Astrocyte (in vitro differentiated cells and primary cell): ENCODE results near the gene ATP8B1. TPM values are rescaled to one million over a fixed set of nuclear protein-coding genes. Genes with fewer than 3 reads are reported as not detected.

Experiments
- DNase-seq: peaks from one replicate; pipeline ENCODE4 v3.0.0-alpha.2; 2010; ENCODE audit warnings: low read depth
- FAIRE-seq: peaks from 2 replicates; lab custom pipeline; 2011; peaks lifted over from hg19 to GRCh38; lab: Jason Lieb, UNC
- H2AFZ ChIP-seq: 2 replicates; pipeline ENCODE4 v1.6.0; 2012; ENCODE audit warnings: low read depth, low read length, inconsistent platforms
- H3K27ac ChIP-seq: 2 replicates; pipeline ENCODE4 v1.5.1; 2011; ENCODE audit warnings: low read depth, low read length, inconsistent platforms
- H3K27me3 ChIP-seq: 2 replicates; pipeline ENCODE4 v1.6.0; 2011; ENCODE audit warnings: low read length, inconsistent platforms; ENCODE audit not compliant: insufficient read depth
- H3K36me3 ChIP-seq: 2 replicates; pipeline ENCODE4 v1.5.1; 2011; ENCODE audit warnings: low read length, inconsistent platforms; ENCODE audit not compliant: insufficient read depth
- H3K4me1 ChIP-seq: 2 replicates; pipeline ENCODE4 v1.5.1; 2011; ENCODE audit warnings: low read length, inconsistent platforms; ENCODE audit not compliant: insufficient read depth
- H3K4me2 ChIP-seq: 2 replicates; pipeline ENCODE4 v1.6.0; 2012; ENCODE audit warnings: low read length, inconsistent platforms
- H3K4me3 ChIP-seq: 2 replicates; pipeline ENCODE4 v1.5.1; 2011; ENCODE audit warnings: low read depth, mild to moderate bottlenecking, low read length, inconsistent platforms; ENCODE audit not compliant: insufficient read depth
- H3K79me2 ChIP-seq: 2 replicates; pipeline ENCODE4 v1.6.0; 2012; ENCODE audit warnings: mild to moderate bottlenecking, low read length, inconsistent platforms; ENCODE audit not compliant: insufficient read depth
- H3K9ac ChIP-seq: 2 replicates; pipeline ENCODE4 v1.6.0; 2012; ENCODE audit warnings: mild to moderate bottlenecking, low read length, inconsistent platforms
- H3K9me3 ChIP-seq: 2 replicates; pipeline ENCODE4 v1.5.1; 2012; ENCODE audit warnings: low read depth, mild to moderate bottlenecking, low read length, inconsistent platforms; ENCODE audit not compliant: insufficient read depth
- H4K20me1 ChIP-seq: 2 replicates; pipeline ENCODE4 v1.6.0; 2012; ENCODE audit warnings: low read length, inconsistent platforms; ENCODE audit not compliant: insufficient read depth
- H3K27ac Mint-ChIP-seq: one replicate; pipeline ENCODE4 v1.8.0; 2021; ENCODE audit warnings: mild to moderate bottlenecking, mixed read lengths; ENCODE audit not compliant: unreplicated experiment
- H3K27me3 Mint-ChIP-seq: one replicate; pipeline ENCODE4 v1.8.0; 2021; ENCODE audit warnings: low read depth, mixed read lengths; ENCODE audit not compliant: unreplicated experiment
- H3K36me3 Mint-ChIP-seq: one replicate; pipeline ENCODE4 v1.8.0; 2021; ENCODE audit warnings: low read depth, mixed read lengths; ENCODE audit not compliant: unreplicated experiment
- H3K4me1 Mint-ChIP-seq: one replicate; pipeline ENCODE4 v1.8.0; 2021; ENCODE audit warnings: low read depth, mixed read lengths; ENCODE audit not compliant: unreplicated experiment
- H3K4me3 Mint-ChIP-seq: one replicate; pipeline ENCODE4 v1.8.0; 2021; ENCODE audit warnings: mild to moderate bottlenecking, moderate library complexity, mixed read lengths; ENCODE audit not compliant: unreplicated experiment
- H3K9me3 Mint-ChIP-seq: one replicate; pipeline ENCODE4 v1.8.0; 2021; ENCODE audit warnings: mild to moderate bottlenecking, mixed read lengths; ENCODE audit not compliant: unreplicated experiment
- CTCF ChIP-seq: IDR thresholded peaks from 2 replicates; pipeline ENCODE4 v1.5.1; 2011; ENCODE audit warnings: low read depth, mild to moderate bottlenecking, inconsistent platforms, low read length, moderate library complexity; ENCODE audit not compliant: insufficient read depth
- EZH2 ChIP-seq: IDR thresholded peaks from 2 replicates; pipeline ENCODE4 v1.6.1; 2012; ENCODE audit warnings: mild to moderate bottlenecking, low read length, inconsistent platforms; ENCODE audit not compliant: insufficient read depth
- total RNA-seq: library from RNA; stranded (reverse); gene quantifications from 2 replicates; pipeline ENCODE4 v1.2.1, GENCODE V29; 2021

ATP8B1 gene
- total RNA-seq, 1 donor from 2014 or later: 10.4 TPM

GRCh38 chr18:57846258-57846657 lies 43.1 kb upstream of the ATP8B1 start:
- Histone ChIP-seq H3K4me3 (no peak overlapping the region), H3K27ac (peak overlapping the region; percentile 58), H2AFZ (no peak overlapping the region), H3K4me2 (peak overlapping the region; percentile 64), H3K36me3 (no peaks in the 10 kb centered on the region), H3K79me2 (no peaks in the 10 kb centered on the region), H4K20me1 (no peaks in the 10 kb centered on the region), H3K4me1 (peaks cover 22% of the 10 kb centered on the region), H3K9me3 (no peaks in the 10 kb centered on the region), H3K27me3 (no peaks in the 10 kb centered on the region), H3K9ac (peak overlapping the region; percentile 53)
- H3K27ac Mint-ChIP-seq: peak overlapping the region; percentile 48
- FAIRE-seq (peak; percentile 60), DNase-seq (peak; percentile 90)
- H3K27me3 Mint-ChIP-seq: peaks cover 2% of the 10 kb centered on the region
- no peak overlapping the region for H3K4me3 Mint-ChIP-seq
- no peaks in the 10 kb centered on the region for H3K9me3 Mint-ChIP-seq
- no peak for TF ChIP-seq CTCF
- TF ChIP-seq EZH2: no peak
- H3K4me1 Mint-ChIP-seq: peaks cover 9% of the 10 kb centered on the region
- no peaks in the 10 kb centered on the region for H3K36me3 Mint-ChIP-seq

GRCh38 chr18:57845605-57846074 lies 42.5 kb upstream of the ATP8B1 start:
- Histone ChIP-seq H2AFZ (no peak overlapping the region), H3K4me1 (peaks cover 22% of the 10 kb centered on the region), H3K4me3 (no peak overlapping the region), H3K27ac (peak overlapping the region; percentile 58), H3K9me3 (no peaks in the 10 kb centered on the region), H3K9ac (peak overlapping the region; percentile 53), H3K36me3 (no peaks in the 10 kb centered on the region), H3K4me2 (peak overlapping the region; percentile 64), H4K20me1 (no peaks in the 10 kb centered on the region), H3K27me3 (no peaks in the 10 kb centered on the region), H3K79me2 (no peaks in the 10 kb centered on the region)
- Mint-ChIP-seq H3K27ac (peak overlapping the region; percentile 48), H3K27me3 (peaks cover 2% of the 10 kb centered on the region), H3K4me1 (peaks cover 9% of the 10 kb centered on the region), H3K9me3 (no peaks in the 10 kb centered on the region), H3K4me3 (no peak overlapping the region), H3K36me3 (no peaks in the 10 kb centered on the region)
- DNase-seq (no peak), FAIRE-seq (no peak)
- no peak for TF ChIP-seq EZH2
- no peak for TF ChIP-seq CTCF

- Mint-ChIP-seq H3K27me3 (no peaks in the 10 kb centered on the region), H3K4me3 (no peak overlapping the region), H3K4me1 (peaks cover 16% of the 10 kb centered on the region), H3K9me3 (no peaks in the 10 kb centered on the region), H3K36me3 (no peaks in the 10 kb centered on the region), H3K27ac (no peak overlapping the region)
- Histone ChIP-seq H3K27ac (no peak overlapping the region), H2AFZ (no peak overlapping the region), H3K79me2 (no peaks in the 10 kb centered on the region), H3K4me3 (no peak overlapping the region), H3K9ac (no peak overlapping the region), H4K20me1 (no peaks in the 10 kb centered on the region), H3K9me3 (no peaks in the 10 kb centered on the region), H3K4me2 (no peak overlapping the region), H3K36me3 (no peaks in the 10 kb centered on the region), H3K27me3 (no peaks in the 10 kb centered on the region), H3K4me1 (peaks cover 34% of the 10 kb centered on the region)
- DNase-seq (no peak), FAIRE-seq (no peak)
- TF ChIP-seq EZH2 (no peak), CTCF (no peak)
Observed at GRCh38 chr18:57844319-57844718, 41.2 kb upstream of the ATP8B1 start.
